SJCRH30 (cell line): ENCODE data around the gene STON1. TPM values are rescaled to one million over a fixed set of nuclear protein-coding genes. Genes with fewer than 3 reads are reported as not detected.

Source experiments
- DNase-seq, 2 experiments: peaks; one replicate each; pipeline ENCODE4 v3.0.0-alpha.2; 2015 to 2020
- H3K27ac ChIP-seq: fragments of 250-450 bp; sonication (Bioruptor Pico); 2 replicates; pipeline ENCODE4 v1.5.1; 2020; ENCODE audit warnings: mild to moderate bottlenecking, moderate library complexity
- H3K27me3 ChIP-seq: fragments of 250-450 bp; sonication (Bioruptor Pico); 2 replicates; pipeline ENCODE4 v1.5.1; 2020; ENCODE audit warnings: mild to moderate bottlenecking, moderate library complexity
- H3K36me3 ChIP-seq: fragments of 250-450 bp; sonication (Bioruptor Pico); 2 replicates; pipeline ENCODE4 v1.5.1; 2020; ENCODE audit warnings: mild to moderate bottlenecking, moderate library complexity
- H3K4me1 ChIP-seq: fragments of 250-450 bp; sonication (Bioruptor Pico); 2 replicates; pipeline ENCODE4 v1.5.1; 2020; ENCODE audit warnings: mild to moderate bottlenecking, moderate library complexity
- H3K4me3 ChIP-seq: fragments of 250-450 bp; sonication (Bioruptor Pico); 2 replicates; pipeline ENCODE4 v1.5.1; 2020; ENCODE audit warnings: mild to moderate bottlenecking, moderate library complexity
- H3K9me3 ChIP-seq: fragments of 250-450 bp; sonication (Bioruptor Pico); replicated peaks from 2 replicates; pipeline ENCODE4 v1.5.1; 2020; ENCODE audit warnings: mild to moderate bottlenecking, moderate library complexity
- total RNA-seq: library from RNA; depleted of rRNA; stranded (reverse); fragments of >200 nt; shearing (Covaris generic); gene quantifications from 2 replicates; pipeline ENCODE4 v1.2.3, GENCODE V29; 2014; rRNA removed

STON1 gene, protein sequence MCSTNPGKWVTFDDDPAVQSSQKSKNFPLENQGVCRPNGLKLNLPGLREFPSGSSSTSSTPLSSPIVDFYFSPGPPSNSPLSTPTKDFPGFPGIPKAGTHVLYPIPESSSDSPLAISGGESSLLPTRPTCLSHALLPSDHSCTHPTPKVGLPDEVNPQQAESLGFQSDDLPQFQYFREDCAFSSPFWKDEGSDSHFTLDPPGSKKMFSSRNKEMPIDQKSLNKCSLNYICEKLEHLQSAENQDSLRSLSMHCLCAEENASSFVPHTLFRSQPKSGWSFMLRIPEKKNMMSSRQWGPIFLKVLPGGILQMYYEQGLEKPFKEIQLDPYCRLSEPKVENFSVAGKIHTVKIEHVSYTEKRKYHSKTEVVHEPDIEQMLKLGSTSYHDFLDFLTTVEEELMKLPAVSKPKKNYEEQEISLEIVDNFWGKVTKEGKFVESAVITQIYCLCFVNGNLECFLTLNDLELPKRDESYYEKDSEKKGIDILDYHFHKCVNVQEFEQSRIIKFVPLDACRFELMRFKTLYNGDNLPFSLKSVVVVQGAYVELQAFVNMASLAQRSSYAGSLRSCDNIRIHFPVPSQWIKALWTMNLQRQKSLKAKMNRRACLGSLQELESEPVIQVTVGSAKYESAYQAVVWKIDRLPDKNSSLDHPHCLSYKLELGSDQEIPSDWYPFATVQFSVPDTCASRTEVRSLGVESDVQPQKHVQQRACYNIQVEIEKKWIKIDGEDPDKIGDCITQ
- 12.5 and 13.7 TPM in 2 replicates for total RNA-seq

DNA sequence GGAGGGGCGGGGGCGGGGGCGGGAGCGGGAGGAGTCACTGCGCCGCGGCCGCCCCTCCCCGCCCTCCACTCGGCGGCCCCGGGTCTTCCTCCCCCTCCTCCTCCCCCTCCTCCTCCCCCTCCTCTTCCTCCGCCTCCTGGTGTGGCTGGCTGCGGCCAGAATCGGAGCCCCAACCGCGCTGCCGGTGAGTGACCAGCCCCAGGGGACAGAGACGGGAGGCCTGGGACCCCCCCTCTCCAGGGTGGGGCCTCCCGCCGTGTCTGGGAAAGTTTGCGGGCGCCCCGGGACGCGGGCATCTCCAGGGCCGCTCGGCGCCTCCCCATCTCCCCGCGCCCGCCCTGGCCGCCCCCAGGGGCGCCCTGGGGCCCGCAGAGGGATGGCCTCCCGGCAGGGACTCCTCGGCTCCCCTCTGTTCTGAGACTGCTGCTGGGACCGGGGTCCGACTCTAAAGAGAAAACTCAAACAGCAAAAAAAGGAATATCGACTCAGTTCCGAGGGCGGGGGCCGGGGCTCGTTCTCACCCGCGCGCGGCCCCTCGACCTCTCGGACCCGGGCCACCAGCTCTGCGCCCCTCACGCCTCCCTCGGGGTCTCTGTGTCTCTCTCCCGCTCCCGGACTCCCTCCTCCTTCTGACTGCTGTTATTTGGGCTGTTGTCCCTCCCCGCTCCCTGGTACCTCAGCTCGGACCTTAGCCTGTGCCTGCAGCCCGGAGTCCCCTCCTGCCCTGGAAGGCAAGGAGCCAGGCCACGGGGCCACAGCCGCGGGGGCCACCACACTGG, at the start of gene STON1:
Gene STON1, plus strand, starts transcription at position 122 of the 779 bp plus-strand sequence. CDS start 50,480 bp downstream, outside the sequence.
- H3K27me3 ChIP-seq: no peaks in the 10 kb centered on the region
- DNase-seq: peak; percentile 57 to 69
- peaks cover 16% of the 10 kb centered on the region; the same call in 1 of the 2 replicates for H3K4me1 ChIP-seq
- H3K4me3 ChIP-seq: peak within 1 kb of the TSS; percentile 94
- H3K36me3 ChIP-seq: no peaks in the 10 kb centered on the region
- no peaks in the 10 kb centered on the region for H3K9me3 ChIP-seq
- peak within 1 kb of the TSS; percentile 56 for H3K27ac ChIP-seq

DNA sequence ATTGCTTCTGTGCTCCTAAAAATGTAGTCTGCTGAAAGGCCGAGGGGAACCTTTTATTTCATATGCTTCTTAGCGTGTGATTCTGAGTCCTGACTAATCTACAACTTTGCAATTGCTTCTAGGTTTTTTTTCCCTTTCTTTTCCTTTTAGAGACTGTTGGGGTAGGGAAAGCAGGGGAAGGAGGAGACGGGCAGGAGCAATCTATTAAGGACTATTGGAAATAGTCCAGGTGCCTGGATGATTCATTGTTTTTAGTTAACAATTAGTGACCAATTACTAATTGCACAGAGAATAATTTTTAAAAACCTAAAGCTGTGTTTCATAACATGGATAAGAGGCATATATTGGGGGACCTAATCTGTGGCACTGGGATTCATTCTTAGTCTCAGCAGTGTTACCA, 49.4 kb upstream of the STON1 start:
- H3K27ac ChIP-seq: no peak overlapping the region
- H3K9me3 ChIP-seq: no peaks in the 10 kb centered on the region
- no peak for DNase-seq
- no peaks in the 10 kb centered on the region for H3K4me1 ChIP-seq
- H3K27me3 ChIP-seq: no peaks in the 10 kb centered on the region
- no peak overlapping the region for H3K4me3 ChIP-seq
- H3K36me3 ChIP-seq: 0 out of 2 replicates have a peak, but pooled peaks cover 2% of the 10 kb centered on the region

GRCh38 chr2:48482313-48482712, 47.6 kb upstream of the STON1 start:
- no peak overlapping the region for H3K27ac ChIP-seq
- H3K9me3 ChIP-seq: no peaks in the 10 kb centered on the region
- H3K36me3 ChIP-seq: 0 out of 2 replicates have a peak, but pooled peaks cover 2% of the 10 kb centered on the region
- no peak overlapping the region for H3K4me3 ChIP-seq
- H3K4me1 ChIP-seq: no peaks in the 10 kb centered on the region
- DNase-seq: no peak
- H3K27me3 ChIP-seq: no peaks in the 10 kb centered on the region

DNA sequence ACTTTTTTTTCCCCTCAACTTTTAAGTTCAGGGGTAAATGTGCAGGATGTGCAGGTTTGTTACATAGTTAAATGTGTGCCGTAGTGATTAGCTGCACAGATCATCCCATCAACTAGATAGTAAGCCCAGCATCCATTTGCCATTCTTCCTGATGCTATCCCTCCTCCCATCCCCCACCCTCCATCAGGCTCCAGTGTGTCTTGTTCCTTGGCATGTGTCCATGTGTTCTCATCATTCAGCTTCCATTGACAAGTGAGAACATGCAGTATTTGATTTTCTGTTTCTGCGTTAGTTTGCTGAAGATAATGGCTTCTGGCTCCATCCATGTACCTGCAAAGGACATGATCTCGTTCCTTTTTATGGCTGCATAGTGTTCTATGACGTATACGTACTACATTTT, 47.2 kb upstream of the STON1 start:
- H3K27me3 ChIP-seq: no peaks in the 10 kb centered on the region
- 0 out of 2 replicates have a peak, but pooled peaks cover 2% of the 10 kb centered on the region for H3K36me3 ChIP-seq
- no peak overlapping the region for H3K4me3 ChIP-seq
- DNase-seq: no peak
- H3K27ac ChIP-seq: no peak overlapping the region
- H3K4me1 ChIP-seq: no peaks in the 10 kb centered on the region
- no peaks in the 10 kb centered on the region for H3K9me3 ChIP-seq

DNA sequence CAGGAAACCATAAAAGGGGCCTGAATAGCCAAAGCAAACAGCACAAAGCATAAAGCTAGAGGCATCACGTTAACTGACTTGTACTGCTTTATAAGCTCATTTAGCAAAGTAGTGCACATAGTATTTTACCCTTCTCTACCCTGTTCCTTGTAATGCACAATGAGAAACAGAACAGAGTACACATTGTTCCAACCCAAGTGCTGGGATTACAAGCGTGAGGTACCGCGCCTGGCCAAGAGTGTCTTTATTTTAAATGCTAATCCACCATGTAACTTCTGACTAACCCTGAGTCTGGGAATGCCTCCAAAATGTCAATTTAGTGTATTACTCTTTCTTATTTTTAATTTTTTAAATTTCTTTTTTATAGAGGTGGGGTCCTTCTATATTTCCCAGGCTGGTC, 46.4 kb upstream of the STON1 start:
- no peak overlapping the region for H3K4me3 ChIP-seq
- DNase-seq: no peak
- no peaks in the 10 kb centered on the region for H3K4me1 ChIP-seq
- no peaks in the 10 kb centered on the region for H3K27me3 ChIP-seq
- 0 out of 2 replicates have a peak, but pooled peaks cover 2% of the 10 kb centered on the region for H3K36me3 ChIP-seq
- no peaks in the 10 kb centered on the region for H3K9me3 ChIP-seq
- H3K27ac ChIP-seq: no peak overlapping the region

GRCh38 chr2:48483916-48484315, 46.0 kb upstream of the STON1 start:
- Histone ChIP-seq H3K9me3 (no peaks in the 10 kb centered on the region), H3K4me1 (no peaks in the 10 kb centered on the region), H3K4me3 (no peak overlapping the region), H3K36me3 (0 out of 2 replicates have a peak, but pooled peaks cover 2% of the 10 kb centered on the region), H3K27me3 (no peaks in the 10 kb centered on the region), H3K27ac (no peak overlapping the region)
- no peak for DNase-seq

DNA sequence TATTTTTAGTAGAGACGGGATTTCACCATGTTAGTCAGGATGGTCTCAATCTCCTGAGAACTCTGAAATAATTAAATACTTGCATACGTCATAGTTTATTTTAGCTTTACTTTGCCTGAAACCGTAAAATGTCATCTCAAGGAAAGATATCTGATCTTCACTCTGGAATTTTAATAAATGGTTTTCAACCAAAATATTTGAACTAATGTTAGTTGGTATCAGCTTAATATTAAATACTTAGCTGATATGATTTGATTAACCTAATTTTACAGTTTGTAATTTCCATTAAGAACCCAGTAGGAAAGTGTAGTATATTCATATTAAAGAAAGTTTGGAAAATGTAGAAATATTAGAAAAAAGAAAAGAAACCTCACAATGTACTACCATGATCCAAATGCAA, 41.4 kb upstream of the STON1 start:
- Histone ChIP-seq H3K4me1 (no peaks in the 10 kb centered on the region), H3K36me3 (0 out of 2 replicates have a peak, but pooled peaks cover 2% of the 10 kb centered on the region), H3K27ac (no peak overlapping the region), H3K27me3 (no peaks in the 10 kb centered on the region), H3K4me3 (no peak overlapping the region), H3K9me3 (no peaks in the 10 kb centered on the region)
- no peak for DNase-seq

DNA sequence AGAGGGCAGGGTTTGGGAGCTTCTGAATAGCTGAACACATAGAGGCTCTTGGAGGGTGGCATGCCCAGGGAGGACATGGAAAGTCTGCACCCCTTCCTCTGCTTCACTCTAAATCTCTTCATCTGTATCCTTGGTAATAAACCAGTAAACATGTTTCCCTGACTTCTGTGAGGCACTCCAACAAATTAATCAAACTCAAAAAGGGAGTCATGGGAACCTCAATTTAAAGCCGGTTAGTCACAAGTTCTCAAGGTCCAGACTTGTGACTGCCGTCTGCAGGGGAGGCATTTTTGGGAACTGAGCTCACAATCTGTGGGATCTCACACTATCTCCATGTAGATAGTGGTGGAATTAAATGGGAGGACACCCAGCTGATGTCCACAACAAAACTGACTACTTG, 33.1 kb upstream of the STON1 start:
- no peak for DNase-seq
- Histone ChIP-seq H3K4me1 (no peaks in the 10 kb centered on the region), H3K36me3 (no peaks in the 10 kb centered on the region), H3K27me3 (no peaks in the 10 kb centered on the region), H3K27ac (no peak overlapping the region), H3K9me3 (no peaks in the 10 kb centered on the region), H3K4me3 (no peak overlapping the region)

DNA sequence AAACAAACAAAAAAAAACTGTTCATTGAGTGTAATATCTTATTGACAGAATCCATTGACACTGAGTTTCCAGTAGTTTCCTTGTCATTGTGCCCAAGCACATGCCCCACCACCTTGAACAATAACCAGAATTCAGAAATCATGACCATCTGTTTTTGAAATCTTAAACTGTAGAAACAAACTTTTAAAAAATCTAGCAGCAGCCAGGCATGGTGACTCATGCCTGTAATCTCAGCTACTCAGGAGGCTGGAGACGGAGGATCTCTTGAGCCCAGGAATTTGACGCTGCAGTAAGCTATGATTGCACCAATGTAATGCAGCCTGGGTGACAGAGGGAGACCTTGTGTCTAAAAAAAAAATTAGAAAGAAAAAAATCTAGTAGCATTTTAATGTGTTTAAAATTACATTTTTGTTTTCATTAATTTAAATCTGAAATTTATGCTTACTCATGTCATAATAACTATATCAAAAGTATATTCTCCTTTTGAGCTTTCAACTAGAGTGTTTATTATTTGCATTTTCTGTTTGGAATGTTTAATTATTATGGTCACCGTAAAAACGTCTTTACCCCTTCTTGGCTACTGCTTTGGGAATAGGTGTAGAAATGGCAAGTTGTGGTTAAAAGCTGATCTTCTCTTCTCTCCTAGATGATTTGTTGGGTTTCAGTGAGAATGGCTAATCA, 25.2 kb upstream of the STON1 start:
- Histone ChIP-seq H3K4me1 (0 out of 2 replicates have a peak, but pooled peaks cover 4% of the 10 kb centered on the region), H3K27me3 (no peaks in the 10 kb centered on the region), H3K27ac (no peak overlapping the region), H3K9me3 (no peaks in the 10 kb centered on the region), H3K4me3 (no peak overlapping the region), H3K36me3 (peaks cover 5% of the 10 kb centered on the region; the same call in 1 of the 2 replicates)
- DNase-seq: peak; percentile 17 to 45

- H3K27me3 ChIP-seq: no peaks in the 10 kb centered on the region
- no peak overlapping the region for H3K27ac ChIP-seq
- no peak overlapping the region for H3K4me3 ChIP-seq
- H3K9me3 ChIP-seq: no peaks in the 10 kb centered on the region
- 0 out of 2 replicates have a peak, but pooled peaks cover 4% of the 10 kb centered on the region for H3K4me1 ChIP-seq
- no peak for DNase-seq
- peaks cover 5% of the 10 kb centered on the region; the same call in 1 of the 2 replicates for H3K36me3 ChIP-seq
Measured at GRCh38 chr2:48507111-48507510, 22.8 kb upstream of the STON1 start.

GRCh38 chr2:48508461-48509124, 21.4 kb upstream of the STON1 start:
- DNase-seq: no peak
- H3K27me3 ChIP-seq: no peaks in the 10 kb centered on the region
- H3K9me3 ChIP-seq: no peaks in the 10 kb centered on the region
- 0 out of 2 replicates have a peak, but pooled peaks cover 4% of the 10 kb centered on the region for H3K4me1 ChIP-seq
- H3K4me3 ChIP-seq: no peak overlapping the region
- H3K27ac ChIP-seq: no peak overlapping the region
- peaks cover 5% of the 10 kb centered on the region; the same call in 1 of the 2 replicates for H3K36me3 ChIP-seq

GRCh38 chr2:48510329-48510728, 19.6 kb upstream of the STON1 start:
- peaks cover 5% of the 10 kb centered on the region; the same call in 1 of the 2 replicates for H3K36me3 ChIP-seq
- H3K9me3 ChIP-seq: no peaks in the 10 kb centered on the region
- H3K27me3 ChIP-seq: no peaks in the 10 kb centered on the region
- H3K4me1 ChIP-seq: no peaks in the 10 kb centered on the region
- no peak overlapping the region for H3K27ac ChIP-seq
- no peak overlapping the region for H3K4me3 ChIP-seq
- DNase-seq: no peak

DNA sequence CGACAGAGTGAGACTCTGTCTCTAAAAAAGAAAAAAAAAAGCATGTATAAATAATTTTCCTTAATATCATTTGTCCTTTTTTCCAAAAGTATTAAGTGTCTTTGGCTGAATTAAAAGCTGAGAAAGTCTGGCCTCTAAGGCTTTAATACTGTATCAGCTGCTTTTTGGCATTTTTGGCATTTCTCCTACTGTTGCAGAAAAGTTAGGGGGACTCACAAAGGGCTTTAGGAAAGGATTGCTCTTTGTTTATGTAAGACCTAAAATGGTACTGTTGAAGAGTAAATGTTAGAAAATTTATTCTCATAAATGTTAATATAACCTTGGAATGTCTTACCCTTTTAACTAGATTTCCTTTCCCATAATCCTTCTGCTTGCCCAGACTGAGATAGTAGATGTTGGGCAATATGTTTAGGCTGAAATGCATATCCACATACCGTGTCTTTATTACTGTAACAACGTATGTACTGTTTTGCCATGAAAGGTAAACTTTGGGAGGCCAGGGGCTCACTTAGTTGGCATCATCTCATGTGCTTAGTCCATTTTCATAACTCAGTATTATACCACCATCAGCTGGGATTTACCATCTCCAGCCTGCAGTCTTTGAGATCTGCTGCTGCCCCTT, 18.0 kb upstream of the STON1 start:
- Histone ChIP-seq H3K4me1 (no peaks in the 10 kb centered on the region), H3K36me3 (peaks cover 5% of the 10 kb centered on the region; the same call in 1 of the 2 replicates), H3K9me3 (no peaks in the 10 kb centered on the region), H3K27ac (no peak overlapping the region), H3K27me3 (no peaks in the 10 kb centered on the region), H3K4me3 (no peak overlapping the region)
- no peak for DNase-seq
